ENCODE results near the gene TCHP. TPM values are rescaled to one million over a fixed set of nuclear protein-coding genes. Genes with fewer than 3 reads are reported as not detected.
"Not testable (repeated sequence)": the region's sequence is repeated elsewhere in the genome, so short reads cannot be mapped to it uniquely, and the experiment has no call there.

TCHP gene
- total and polyA plus RNA-seq, 8 donors = 8.4 to 20.9 (median 10.7) TPM

GRCh38 chr12:109883461-109883860, 16.6 kb upstream of the TCHP start:
- no peaks in the 10 kb centered on the region for H3K27me3 ChIP-seq
- ATAC-seq (no peak), FAIRE-seq (no peak), DNase-seq (no peak)
- WGBS, 2 donors = 58 to 66% methylated on average over 4 of the region's 4 CpGs
- H3K27ac ChIP-seq = no peak overlapping the region
- no peaks in the 10 kb centered on the region for H3K36me3 ChIP-seq
- intact Hi-C loops (cut with DNase I) = loop anchor here in 1 of 3 donors (10.0 kb wide), 1 partner anchor 69 kb away; no protein-coding TSS in a partner anchor
- TF ChIP-seq, protein P1, sequence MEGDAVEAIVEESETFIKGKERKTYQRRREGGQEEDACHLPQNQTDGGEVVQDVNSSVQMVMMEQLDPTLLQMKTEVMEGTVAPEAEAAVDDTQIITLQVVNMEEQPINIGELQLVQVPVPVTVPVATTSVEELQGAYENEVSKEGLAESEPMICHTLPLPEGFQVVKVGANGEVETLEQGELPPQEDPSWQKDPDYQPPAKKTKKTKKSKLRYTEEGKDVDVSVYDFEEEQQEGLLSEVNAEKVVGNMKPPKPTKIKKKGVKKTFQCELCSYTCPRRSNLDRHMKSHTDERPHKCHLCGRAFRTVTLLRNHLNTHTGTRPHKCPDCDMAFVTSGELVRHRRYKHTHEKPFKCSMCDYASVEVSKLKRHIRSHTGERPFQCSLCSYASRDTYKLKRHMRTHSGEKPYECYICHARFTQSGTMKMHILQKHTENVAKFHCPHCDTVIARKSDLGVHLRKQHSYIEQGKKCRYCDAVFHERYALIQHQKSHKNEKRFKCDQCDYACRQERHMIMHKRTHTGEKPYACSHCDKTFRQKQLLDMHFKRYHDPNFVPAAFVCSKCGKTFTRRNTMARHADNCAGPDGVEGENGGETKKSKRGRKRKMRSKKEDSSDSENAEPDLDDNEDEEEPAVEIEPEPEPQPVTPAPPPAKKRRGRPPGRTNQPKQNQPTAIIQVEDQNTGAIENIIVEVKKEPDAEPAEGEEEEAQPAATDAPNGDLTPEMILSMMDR (IDR thresholded peaks at IDR 0.05) = no peak
- no peaks in the 10 kb centered on the region for H3K9me3 ChIP-seq
- no peak overlapping the region for H3K4me3 ChIP-seq
- peaks cover 0 to 8% (median 7%) of the 10 kb centered on the region in 3 donors for H3K4me1 ChIP-seq

GRCh38 chr12:109885616-109886015, 14.5 kb upstream of the TCHP start:
- TF ChIP-seq, protein P1 (IDR thresholded peaks at IDR 0.05) = no peak
- DNase-seq = no peak
- Histone ChIP-seq H3K36me3 (no peaks in the 10 kb centered on the region), H3K27ac (no peak overlapping the region), H3K4me1 (peaks cover 0 to 3% (median 0%) of the 10 kb centered on the region in 3 donors), H3K27me3 (no peaks in the 10 kb centered on the region), H3K9me3 (no peaks in the 10 kb centered on the region), H3K4me3 (no peak overlapping the region)
- ATAC-seq = no peak
- intact Hi-C loops (cut with DNase I) = loop anchor here in 1 of 3 donors (10.0 kb wide), 1 partner anchor 71 kb away; no protein-coding TSS in a partner anchor
- WGBS, 2 donors = 68 to 69% methylated on average over 10 of the region's 10 CpGs
- no peak for FAIRE-seq

DNA sequence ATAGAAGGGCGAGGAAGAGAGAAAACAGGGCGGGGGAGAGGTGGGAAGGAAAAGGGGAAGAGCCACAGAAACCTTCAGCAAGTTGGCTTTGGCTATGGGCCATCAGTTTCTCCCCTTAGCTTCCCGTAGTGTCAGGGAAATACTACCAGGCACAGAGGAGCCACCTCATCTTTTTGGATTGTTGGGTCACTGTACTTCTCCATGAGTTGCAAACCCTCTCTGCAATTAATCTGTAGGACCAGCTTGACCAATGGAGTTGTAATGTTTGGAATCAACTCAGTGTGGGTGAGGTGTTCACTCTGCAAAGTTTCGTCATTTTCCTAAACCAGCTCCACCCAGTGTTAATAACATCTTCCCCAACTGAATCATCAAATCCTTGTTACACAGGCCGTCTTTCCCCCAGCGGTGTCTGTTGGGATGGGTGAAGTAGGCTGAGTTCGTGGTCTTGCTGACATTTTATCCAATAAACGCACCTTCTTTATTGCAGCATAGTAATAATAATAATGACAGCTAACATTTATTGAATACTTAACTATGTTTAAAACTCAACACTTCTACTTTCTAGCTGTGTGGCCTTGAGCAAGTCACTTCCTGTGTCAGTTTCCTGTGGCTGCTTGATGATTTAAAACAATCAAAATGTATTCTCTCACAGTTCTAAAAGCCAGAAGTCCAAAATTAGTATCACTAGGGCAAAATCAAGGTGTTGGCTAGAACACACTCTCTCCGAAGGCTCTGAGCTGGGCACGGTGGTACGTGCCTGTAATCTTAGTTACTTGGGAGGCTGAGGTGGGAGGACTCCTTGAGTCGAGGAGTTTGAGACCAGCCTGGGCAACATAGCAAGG, 11.7 kb upstream of the TCHP start:
- FAIRE-seq (no peak), DNase-seq (no peak), ATAC-seq (peak in 3 of 4 donors; percentile 25 to 69 (median 34))
- TF ChIP-seq, protein P1 (IDR thresholded peaks at IDR 0.05) = no peak
- Histone ChIP-seq H3K9me3 (no peaks in the 10 kb centered on the region), H3K27me3 (no peaks in the 10 kb centered on the region), H3K36me3 (no peaks in the 10 kb centered on the region), H3K4me3 (no peak overlapping the region), H3K4me1 (no peaks in the 10 kb centered on the region), H3K27ac (peak overlapping the region in 2 of 4 donors; percentile 11 to 28)
- intact Hi-C loops (cut with DNase I) = loop anchor here in 1 of 3 donors (10.0 kb wide), 1 partner anchor 74 kb away; no protein-coding TSS in a partner anchor
- WGBS, 2 donors = 64 to 67% methylated on average over 12 of the region's 12 CpGs

- H3K4me3 ChIP-seq = no peak overlapping the region
- H3K4me1 ChIP-seq = no peaks in the 10 kb centered on the region
- WGBS, 2 donors = 60 to 68% methylated on average over 13 of the region's 13 CpGs
- H3K27ac ChIP-seq = no peak overlapping the region
- intact Hi-C loops (cut with DNase I) = no loop called here
- DNase-seq (no peak), ATAC-seq (no peak), FAIRE-seq (no peak)
- no peaks in the 10 kb centered on the region for H3K9me3 ChIP-seq
- no peaks in the 10 kb centered on the region for H3K36me3 ChIP-seq
- TF ChIP-seq, protein P1 (IDR thresholded peaks at IDR 0.05) = no peak
- H3K27me3 ChIP-seq = no peaks in the 10 kb centered on the region
These were observed 9.4 kb upstream of the TCHP start for GRCh38 chr12:109890620-109891170.

GRCh38 chr12:109891731-109892130, 8.3 kb upstream of the TCHP start:
- FAIRE-seq; H3K4me3 ChIP-seq; H3K27me3 ChIP-seq; DNase-seq; intact Hi-C loops (cut with DNase I); H3K27ac ChIP-seq; H3K36me3 ChIP-seq; H3K4me1 ChIP-seq; ATAC-seq; H3K9me3 ChIP-seq: not testable (repeated sequence)
- WGBS, 2 donors = 84 to 92% methylated on average over 7 of the region's 7 CpGs

All from pancreas (tissue), 10 donors.